NCI-H2227 (cell line): Measurements from ENCODE around the gene ASB8.

ENCODE experiments used
- DNase-seq: peaks from one replicate; lab custom pipeline; 2025; ENCODE audit not compliant: unreplicated experiment; lab: John Stamatoyannopoulos, UW

The ASB8 gene

DNA sequence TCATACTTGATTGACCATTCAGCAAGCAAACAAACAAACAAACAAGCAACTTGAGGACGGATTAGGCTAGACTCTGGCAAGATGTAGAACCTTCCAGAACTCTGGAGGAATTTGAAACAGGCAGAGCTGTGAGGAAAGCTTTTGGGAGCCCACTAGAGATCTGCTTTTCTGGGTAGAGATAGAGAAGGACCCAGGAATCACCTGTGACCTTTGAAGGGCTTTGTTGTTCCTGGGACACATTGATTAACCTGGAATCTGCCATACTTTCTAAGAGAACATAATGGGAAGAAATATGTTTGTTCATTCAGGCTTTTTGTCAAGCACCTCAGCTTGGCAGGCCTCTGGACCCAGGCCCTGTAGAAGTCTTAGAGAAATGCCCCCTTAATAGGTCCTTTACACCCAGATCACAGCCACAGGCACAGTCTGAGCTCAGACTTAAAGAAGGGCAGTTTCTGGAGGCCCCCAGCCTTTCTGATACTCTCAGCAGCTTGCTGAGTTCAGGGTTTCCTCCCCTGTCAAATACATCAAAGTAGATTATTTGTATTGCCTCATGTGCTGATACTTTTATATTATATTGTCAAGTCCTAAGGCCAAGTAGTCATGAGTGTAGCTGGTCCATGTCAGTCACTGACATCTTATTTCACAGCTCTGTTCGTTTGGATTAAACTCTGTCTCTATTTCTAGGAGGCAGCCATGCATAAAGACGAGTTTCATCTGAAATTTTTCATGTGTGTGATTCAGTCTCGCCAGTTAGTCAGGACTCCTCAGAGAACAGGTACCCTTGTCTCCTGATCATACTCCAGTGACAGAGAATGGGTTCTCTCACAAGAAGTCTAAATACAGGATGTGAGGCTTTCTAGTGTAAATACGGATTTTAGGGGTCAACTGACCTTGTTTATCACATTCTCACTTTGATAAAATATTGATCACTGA lies 50.4 kb downstream of the ASB8 start:
- DNase-seq = no peak

DNA sequence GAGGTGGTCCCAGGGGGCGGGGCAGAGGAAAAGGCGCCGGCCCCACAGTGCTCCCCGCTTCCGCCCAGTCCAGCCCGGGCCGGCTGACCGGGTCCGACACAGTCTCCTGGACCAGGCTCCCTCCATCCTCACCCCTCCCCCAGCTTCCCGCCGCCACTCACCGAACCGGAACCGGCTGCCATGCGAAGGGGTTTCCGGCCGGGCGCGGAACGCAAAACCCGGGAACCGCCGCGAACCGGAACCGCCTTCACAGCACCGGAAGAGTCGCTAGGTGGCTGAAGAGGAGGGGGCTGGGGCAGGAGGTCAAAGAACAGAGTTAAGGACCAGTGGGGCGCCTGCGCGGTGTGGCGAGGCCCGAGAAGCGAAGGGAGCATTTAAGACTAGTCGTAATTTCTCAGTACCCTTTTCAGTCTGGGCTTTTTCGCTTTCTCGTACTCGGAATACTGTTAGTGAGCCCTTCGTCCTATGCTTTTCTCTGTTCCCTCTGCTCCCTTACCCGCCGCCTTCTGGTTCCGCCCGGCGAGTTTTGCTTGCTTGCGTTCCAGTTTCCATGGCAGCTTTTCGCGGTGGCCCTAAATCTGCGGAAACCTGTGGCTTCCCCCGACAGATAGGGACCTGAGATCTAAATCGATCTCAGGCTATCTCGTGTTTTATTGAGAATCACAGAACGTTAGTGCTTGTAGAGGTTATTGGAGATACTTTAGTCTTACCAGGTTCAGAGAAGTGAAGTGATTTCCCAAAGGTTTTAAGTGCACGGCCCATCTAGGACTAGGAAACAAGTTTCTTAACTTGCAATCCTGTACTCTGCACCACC lies 51.2 kb downstream of the ASB8 start, which contains the start of gene SENP1:
TSS of gene SENP1 (minus strand) at position 213 of the 814 bp plus-strand sequence. CDS start 4,607 bp downstream, outside the sequence.
- DNase-seq = peak; percentile 87

DNA sequence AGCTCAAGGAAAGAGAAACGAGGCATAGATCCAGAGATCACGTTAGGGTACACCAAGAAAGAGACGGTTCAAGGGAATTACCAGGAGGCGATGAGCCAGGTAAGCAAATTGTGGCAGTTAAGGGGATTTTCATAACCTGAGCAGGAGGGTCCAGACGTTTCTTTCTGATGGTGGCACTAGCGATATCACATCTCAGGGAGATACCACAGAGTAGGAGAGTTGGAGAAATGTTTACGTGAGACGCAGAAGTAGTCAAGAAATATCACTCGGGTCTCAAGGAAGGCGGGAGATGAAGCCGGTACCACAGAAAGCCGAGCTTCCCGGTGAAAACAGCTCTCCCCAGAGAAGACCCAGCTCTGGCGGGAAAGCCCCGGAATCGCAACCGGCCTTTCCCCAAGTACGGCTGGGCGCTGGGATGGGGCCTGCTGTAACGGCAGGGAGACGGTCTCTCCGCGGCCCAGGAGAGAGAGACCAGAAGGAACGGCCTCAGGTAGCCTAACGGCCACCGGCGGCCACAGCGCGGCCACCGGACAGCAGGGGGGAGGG lies 51.9 kb downstream of the ASB8 start:
- no peak for DNase-seq

DNA sequence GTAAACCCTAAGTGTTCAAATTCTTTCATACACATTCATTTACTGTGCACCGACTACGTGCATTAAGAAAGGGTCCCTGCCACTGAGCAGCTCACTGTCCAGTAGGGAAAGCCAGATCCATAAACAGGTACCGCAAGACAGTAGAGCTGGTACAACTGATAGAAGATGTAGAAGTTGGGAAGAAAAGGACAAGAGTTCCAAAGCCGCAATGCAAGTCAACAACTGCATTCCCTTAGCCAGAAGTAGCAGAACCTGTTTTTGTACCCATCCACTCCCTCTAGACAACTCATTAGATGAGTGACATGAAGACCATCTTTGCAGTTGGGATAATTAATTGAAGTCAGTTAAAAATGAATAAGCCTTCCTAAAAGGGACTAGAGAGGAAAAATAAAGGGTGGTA lies 52.8 kb downstream of the ASB8 start:
- DNase-seq = no peak
